GM21786 (cell line): ENCODE results near the gene TMEM39B.
"Not testable (repeated sequence)": the region's sequence is repeated elsewhere in the genome, so short reads cannot be mapped to it uniquely, and the experiment has no call there.

Source experiments
- ATAC-seq: cut with Tn5 transposase; IDR thresholded peaks from one replicate; pipeline ENCODE4 v1.9.1; 2021; ENCODE audit not compliant: unreplicated experiment

TMEM39B gene

DNA sequence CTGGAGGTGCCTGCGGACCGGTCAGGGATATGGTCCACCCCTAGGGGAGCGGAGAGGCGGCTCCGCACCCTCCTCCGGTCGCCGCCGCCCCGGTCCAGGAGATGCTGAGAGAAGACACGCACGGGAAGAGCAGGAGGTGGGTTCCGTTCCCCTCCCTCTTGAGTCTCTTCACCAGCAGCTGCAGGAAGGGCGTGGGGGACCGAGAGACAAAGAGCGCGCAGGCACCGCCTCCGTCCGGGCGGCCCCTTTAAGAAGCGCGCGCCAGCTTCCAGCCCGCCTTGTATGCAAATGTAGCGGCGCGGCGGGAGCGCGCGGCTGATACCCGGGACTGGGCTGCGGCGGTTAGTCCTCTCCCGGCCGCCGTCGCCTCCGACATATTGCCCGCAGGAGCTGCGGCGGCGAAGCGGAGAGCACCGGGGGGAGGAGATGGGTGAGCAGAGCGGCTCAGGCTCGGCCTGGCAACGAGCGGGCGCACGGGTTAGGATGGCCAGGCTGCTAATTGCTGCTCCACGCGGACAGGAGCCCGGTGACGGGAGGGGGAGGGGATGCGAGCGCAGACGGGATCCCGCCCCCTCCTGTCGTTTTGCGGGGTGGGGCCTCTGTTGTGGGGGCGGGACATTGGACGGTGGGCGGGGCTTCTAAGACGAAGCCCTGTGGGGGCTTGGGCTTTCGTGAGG, at the start of gene TMEM39B:
TSS of gene TMEM39B (plus strand) at position 318 of the 677 bp plus-strand sequence. CDS start at position 427, 109 bp downstream.
- peak; percentile 77 for ATAC-seq

- ATAC-seq, result no peak
These were observed 49.4 kb upstream of the TMEM39B start for GRCh38 chr1:32023351-32023750.

DNA sequence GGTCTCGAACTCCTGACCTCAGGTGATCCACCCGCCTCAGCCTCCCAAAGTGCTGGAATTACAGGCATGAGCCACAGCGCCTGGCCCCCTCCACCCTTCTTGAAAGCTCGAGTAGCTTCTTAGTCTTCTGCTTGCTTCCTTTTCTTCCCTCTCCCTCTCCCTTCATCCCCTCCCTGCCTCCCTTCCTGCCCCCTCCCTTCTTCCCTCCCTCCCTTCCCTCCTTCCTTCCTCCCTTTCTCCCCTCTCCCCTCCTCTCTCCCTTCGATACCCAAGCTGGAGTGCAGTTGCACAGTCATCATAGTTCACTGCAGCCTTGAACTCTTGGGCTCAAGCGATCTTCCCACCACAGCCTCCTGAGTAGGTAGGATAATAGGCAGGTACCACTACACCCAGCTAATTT, 47.2 kb upstream of the TMEM39B start:
- no peak for ATAC-seq

- no peak for ATAC-seq
These were observed 44.0 kb upstream of the TMEM39B start for GRCh38 chr1:32028746-32029145.

DNA sequence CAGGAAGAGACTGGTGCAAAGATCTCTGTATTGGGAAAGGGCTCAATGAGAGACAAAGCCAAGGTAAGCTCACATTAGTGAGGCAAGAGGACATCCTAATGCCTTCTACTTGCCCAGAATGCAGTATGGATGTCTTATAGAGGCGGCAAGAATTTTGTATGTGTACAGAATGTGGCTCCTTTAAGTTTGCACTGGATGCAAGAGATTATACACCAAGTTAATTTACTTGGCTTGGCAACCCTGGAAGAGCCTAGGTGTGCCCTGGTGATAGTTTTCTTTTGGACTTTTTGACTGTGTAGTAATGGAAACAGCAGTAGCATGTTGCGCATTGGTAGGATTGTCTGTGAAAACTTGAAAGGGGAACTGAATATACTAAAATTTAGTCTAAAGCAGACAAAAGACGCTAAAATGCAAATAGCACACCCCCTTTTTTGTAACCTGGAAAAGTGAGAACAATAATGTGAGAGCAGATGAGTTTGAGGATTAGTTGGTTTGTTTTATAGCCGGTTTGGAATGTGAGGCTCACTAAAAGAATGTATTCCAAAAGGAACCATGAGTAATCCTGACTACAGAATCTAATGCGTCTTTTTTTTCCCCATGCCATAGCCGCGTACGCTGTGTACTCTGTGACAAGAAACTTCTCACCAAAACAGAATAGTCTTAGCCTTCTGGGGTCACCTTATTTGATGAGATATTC, 41.0 kb upstream of the TMEM39B start:
- no peak for ATAC-seq

GRCh38 chr1:32032275-32032615, 40.5 kb upstream of the TMEM39B start:
- ATAC-seq, result no peak

- ATAC-seq, result no peak
These were observed 37.6 kb upstream of the TMEM39B start for GRCh38 chr1:32035119-32035518.

DNA sequence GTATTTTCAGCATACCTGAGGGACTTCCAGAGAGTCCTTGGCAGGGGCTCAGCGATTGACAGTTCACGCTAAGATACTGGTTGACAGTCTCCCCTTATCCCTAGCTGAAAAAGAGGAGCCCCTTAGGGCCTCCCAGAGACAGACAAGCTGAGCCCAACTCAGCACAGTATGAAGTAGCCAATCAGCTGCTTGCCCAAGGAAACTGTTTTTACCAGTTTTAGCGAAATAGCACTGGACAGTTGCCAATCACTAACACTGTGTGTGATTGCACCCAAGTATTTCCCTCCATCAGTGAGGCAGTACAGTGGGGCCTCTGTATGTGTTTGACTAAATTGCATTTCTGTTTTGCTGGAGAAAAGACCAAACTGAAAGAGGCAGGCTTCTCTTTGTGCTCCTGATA, 32.0 kb upstream of the TMEM39B start:
- no peak for ATAC-seq

- no peak for ATAC-seq
These were observed 30.4 kb upstream of the TMEM39B start for GRCh38 chr1:32042330-32042729.

DNA sequence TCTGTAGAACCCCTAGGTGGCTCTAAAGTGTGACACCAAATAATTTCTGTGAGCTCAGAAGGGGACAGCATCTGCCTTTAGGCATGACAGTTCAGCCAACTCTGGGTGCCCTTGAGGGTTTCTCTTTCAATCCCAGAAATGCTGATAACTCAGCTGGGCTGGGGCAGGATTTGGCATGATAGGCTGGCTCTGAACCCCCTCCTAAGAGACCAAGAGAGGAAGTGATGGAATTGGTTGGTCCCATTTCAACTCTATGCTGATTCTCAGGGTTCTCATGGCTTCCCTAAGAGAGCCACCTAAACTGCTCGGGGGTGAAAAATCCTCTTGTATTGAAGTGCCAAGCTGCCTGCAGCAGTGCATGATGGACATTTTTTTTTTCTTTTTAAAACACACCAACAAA, 28.5 kb upstream of the TMEM39B start:
- ATAC-seq, result no peak

DNA sequence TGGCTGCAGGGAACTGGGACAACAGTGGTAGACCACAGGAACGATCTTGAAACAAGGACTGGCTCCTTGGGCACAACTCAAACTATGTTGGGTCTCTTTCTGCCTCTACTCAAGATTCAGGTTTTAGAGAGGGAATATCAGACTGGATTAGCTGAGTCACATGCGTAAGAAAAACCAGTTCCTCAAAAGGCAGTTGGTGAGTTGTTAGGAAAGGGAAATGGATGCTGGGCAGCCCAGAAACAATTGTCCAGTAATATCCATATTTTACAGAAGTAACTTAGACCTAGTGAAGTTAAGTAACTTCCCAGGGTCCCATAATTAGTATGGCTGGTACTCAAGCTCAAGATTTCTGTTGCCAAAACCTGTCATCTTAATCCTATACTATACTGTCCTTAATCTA, 27.0 kb upstream of the TMEM39B start:
- ATAC-seq, result no peak

DNA sequence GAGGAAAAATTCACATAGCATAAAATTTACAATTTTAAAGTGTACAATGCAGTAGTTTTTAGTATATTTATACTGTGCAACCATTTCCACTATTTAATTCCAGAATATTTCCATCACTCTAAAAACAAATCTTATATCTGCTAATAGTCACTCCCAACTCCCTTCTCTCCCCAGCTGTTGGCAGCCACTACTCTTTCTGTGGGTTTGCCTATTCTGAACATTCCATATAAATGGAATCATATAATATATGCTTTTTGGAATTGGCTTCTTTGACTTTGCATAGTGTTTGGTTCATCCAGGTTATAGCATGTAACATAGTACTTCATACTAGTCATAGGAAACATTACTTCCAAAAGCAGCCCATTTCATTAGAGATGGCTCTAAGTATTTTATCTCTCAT, 25.0 kb upstream of the TMEM39B start:
- ATAC-seq, result no peak

GRCh38 chr1:32048440-32048839, 24.3 kb upstream of the TMEM39B start:
- no peak for ATAC-seq

DNA sequence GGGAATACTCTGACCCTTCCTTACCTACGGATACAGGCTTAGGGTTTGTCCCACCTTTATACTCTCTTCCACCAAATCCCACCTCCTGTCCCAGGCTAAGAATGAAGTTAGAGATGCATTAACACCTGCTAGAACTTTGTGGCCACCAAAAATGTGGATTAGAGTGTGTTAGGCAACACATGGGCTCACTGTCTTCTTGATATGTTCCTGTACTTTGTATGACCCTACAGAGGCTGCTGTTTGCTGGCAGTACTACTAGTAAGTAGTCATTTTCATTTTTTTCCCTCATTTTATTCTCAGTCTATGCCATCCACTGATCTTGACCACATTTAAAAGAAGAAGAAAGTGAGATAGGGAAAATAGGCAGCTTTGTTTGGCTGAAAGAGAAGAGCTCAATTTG, 21.0 kb upstream of the TMEM39B start:
- no peak for ATAC-seq

- ATAC-seq, result no peak
These were observed 19.9 kb upstream of the TMEM39B start for GRCh38 chr1:32052887-32053286.

DNA sequence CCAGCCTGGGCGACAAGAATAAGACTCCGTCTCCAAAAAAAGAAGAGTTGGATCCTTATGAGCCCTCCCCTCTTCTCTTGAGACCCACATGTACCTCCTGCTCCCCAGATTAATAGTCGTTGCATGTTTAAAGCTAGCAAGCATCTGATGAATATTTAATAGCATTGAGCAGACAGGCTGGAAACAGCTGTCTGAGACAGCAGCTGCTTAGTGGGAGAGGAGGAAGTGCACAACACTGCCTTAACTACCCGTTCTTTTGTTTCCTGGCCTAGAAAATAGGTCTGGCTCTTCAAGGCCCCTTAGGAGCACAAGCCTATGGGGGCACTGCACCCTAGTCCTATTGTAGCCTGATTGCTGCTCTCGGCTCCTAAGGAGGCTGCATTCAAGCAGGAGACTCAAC, 17.3 kb upstream of the TMEM39B start:
- no peak for ATAC-seq

DNA sequence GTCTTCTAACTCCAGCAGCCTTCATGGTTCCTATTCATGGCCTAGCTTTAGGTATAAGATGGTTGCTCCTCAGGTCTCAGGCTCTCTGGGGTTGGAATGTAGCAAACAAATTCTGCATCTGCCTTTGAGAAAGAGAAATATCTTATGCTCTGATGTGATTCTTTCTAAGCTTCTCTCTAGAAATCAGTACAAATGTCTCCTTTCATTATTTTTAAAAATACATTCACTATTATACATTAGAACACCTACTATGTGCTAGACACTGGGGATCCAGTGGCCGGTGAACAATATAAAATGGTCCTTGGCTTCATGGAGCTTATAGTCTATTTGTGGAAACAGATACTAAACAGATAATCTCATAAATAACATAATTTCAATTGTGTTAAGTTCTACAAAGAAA, 16.1 kb upstream of the TMEM39B start:
- ATAC-seq, result no peak

- ATAC-seq, result no peak
These were observed 11.8 kb upstream of the TMEM39B start for GRCh38 chr1:32060914-32061313.

- no peak for ATAC-seq
These were observed 9.9 kb upstream of the TMEM39B start for GRCh38 chr1:32062867-32063230.

DNA sequence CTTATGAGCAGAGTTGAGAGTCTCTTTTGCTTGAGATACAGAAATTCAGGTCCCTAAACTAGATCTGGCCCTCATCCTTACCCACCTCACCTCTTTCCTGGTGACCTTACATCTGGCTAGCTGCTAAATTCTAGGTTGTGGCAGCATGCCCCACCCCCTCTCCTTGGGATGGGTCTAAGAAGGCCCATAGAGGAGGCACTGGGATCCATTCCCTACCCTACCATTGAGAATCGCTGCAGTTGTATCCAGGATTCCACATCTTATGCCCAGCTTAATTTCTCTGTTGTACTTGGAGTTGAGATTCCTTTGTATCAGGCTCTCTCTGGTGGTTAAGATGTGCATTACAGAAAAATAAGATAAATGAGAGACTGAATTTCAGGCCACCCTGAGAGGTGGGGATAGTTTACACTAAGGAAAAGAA, 9.5 kb upstream of the TMEM39B start:
- ATAC-seq, result no peak

- not testable (repeated sequence) for ATAC-seq
These were observed 6.9 kb upstream of the TMEM39B start for GRCh38 chr1:32065613-32066488.

DNA sequence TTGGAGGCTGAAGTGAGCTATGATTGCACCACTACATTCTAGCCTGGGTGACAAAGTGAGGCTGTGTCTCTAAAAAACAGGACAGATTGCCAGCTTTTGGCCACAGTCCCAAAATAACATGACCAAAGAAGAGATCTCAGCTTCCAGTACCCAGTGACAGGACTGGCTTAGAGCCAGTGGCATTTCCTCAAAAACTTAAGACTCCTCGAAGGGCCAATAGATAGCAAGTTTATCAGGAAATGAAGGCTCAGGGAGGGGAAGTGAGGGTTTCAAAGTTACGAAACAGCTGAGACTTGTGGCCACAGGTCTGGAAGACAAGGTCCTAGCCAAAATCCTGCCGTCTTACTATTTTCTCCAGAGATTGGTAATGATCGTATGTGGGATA, 6.3 kb upstream of the TMEM39B start:
- ATAC-seq, result no peak
